ENCODE data around the gene GLCE.

DNA sequence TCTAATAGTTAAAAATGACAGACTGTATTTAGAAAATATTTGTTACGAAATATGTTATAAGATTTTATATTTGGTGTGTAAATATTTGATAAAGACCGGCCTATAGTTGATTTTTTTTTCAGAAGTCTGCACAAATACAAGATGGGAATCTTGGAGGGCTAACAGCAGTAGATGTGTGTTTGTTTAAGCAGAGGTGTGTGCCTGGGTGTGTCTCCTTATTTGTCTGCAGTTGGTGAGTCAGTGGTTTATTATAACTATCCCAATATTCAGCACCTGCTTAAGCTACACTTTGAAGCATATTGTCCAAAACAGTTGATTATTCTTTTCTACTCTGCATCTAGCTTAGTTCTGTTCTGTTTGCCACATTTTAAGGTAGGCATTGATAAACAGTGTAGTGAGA lies 12.4 kb downstream of the GLCE start:
- TF ChIP-seq CTCF (IDR thresholded peaks at IDR 0.05) (no peak), POLR2A (IDR thresholded peaks at IDR 0.05) (no peak)
